Measurements from ENCODE around the gene DGCR6L.

DNA sequence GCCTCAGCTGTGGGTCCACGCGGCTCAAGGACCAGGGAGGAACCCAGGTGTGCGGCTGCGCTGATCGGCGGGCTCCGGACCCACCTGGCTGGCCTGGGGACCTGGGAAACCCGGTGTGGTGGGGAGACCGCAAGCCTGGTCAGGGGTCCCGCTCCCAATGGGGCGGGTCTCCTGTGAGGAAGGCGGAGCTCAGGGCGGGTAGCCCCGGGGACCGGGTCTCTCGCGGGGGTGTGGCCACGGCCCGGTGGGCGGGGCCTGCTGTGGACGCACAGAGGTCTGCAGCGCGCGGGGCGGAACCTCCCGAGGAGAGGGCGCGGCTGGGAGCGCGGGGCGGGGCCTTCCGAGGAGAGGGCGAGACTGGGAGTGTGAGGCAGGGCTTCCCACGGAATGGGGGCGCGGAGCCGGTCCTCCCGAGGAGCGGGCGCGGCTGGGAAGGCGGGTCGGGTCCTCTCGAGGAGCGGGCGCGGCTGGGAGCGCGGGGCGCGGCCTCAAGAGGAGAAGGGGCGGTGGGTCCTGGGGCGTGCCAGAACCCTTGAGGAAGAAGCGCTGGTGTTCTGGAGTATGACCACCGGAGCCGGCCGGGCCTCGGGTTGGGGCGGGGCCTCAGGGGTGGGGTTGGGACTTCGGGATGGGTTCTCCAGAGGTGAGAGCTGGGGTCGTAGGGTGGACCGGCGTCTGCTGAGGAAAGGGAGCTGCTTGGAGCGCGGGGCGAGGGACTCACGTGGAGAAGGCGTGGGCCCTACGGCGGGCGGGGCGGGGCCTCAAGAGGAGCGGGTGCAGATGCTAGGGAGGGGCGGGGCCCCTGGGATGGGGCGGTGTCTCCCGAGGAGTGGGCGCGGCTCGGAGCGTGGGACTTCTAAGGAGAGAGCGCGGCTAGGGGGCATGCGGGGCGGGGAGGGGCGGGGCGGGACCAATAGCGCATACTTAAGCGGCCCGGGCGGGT lies 20.8 kb downstream of the DGCR6L start:
- TF ChIP-seq CTCF (conservative IDR thresholded peaks at IDR 0.05; ENCODE audit: low read length) (no peak), EZH2phosphoT487 (IDR thresholded peaks at IDR 0.05; ENCODE audit: borderline replicate concordance, low read depth, low read length) (no peak)

All from OCI-LY7 (cell line).